GM21367 (cell line): Measurements from ENCODE around the gene ASB10.

Experiments used
- ATAC-seq: cut with Tn5 transposase; IDR thresholded peaks from one replicate; pipeline ENCODE4 v1.9.1; 2021; ENCODE audit not compliant: unreplicated experiment

ASB10 gene

GRCh38 chr7:151167197-151167961, 19.7 kb downstream of the ASB10 start, which contains the start of gene GBX1:
Gene GBX1, minus strand, starts transcription at chr7:151167694. Its CDS starts 146 bp downstream, at chr7:151167548.
- no peak for ATAC-seq

GRCh38 chr7:151166629-151167196, 20.3 kb downstream of the ASB10 start:
- ATAC-seq: no peak

GRCh38 chr7:151161757-151162156, 25.3 kb downstream of the ASB10 start:
- ATAC-seq: no peak

GRCh38 chr7:151157645-151158329, 29.3 kb downstream of the ASB10 start:
- ATAC-seq: no peak

GRCh38 chr7:151152643-151153513, 34.2 kb downstream of the ASB10 start:
- no peak for ATAC-seq

- no peak for ATAC-seq
Measured at GRCh38 chr7:151150388-151150787, 36.7 kb downstream of the ASB10 start.

GRCh38 chr7:151148319-151149259, 38.5 kb downstream of the ASB10 start:
- no peak for ATAC-seq

GRCh38 chr7:151146761-151147160, 40.3 kb downstream of the ASB10 start:
- no peak for ATAC-seq

- ATAC-seq: no peak
Measured at GRCh38 chr7:151144387-151144786, 42.7 kb downstream of the ASB10 start.

- ATAC-seq: no peak
Measured at GRCh38 chr7:151143261-151144015, 43.6 kb downstream of the ASB10 start.

- no peak for ATAC-seq
Measured at GRCh38 chr7:151142686-151143040, 44.4 kb downstream of the ASB10 start.

GRCh38 chr7:151141855-151142685, 45.0 kb downstream of the ASB10 start:
- no peak for ATAC-seq

- no peak for ATAC-seq
Measured at GRCh38 chr7:151141311-151141854, 45.7 kb downstream of the ASB10 start.

- ATAC-seq: no peak
Measured at GRCh38 chr7:151140826-151141225, 46.2 kb downstream of the ASB10 start.

GRCh38 chr7:151139791-151140190, 47.3 kb downstream of the ASB10 start:
- ATAC-seq: no peak

- no peak for ATAC-seq
Measured at GRCh38 chr7:151139071-151139790, 47.8 kb downstream of the ASB10 start.

GRCh38 chr7:151138153-151138851, 48.7 kb downstream of the ASB10 start:
- no peak for ATAC-seq
